MCF 10A (cell line): ENCODE data around the gene TPX2. TPM values are rescaled to one million over a fixed set of nuclear protein-coding genes. Genes with fewer than 3 reads are reported as not detected.

Experiments used
- BruUV-seq: library from RNA; stranded (reverse); fragments of 400-500 nt; replicated peaks from 2 replicates; lab custom pipeline; 2021; lab: Mats Ljungman, UMichigan
- CTCF ChIA-PET: fragments of 300-600 bp; sonication (Branson Sonifier 250); formaldehyde crosslinking; extraction: SDS; loops from one replicate; lab custom pipeline; 2021; ENCODE audit warnings: antibody characterized with exemption, inconsistent platforms; lab: Yijun Ruan, JAX
- POLR2A ChIA-PET: fragments of 300-600, 350-650 bp; sonication (Branson Sonifier 250); formaldehyde crosslinking; extraction: SDS; loops from one replicate; lab custom pipeline; 2020; ENCODE audit warnings: antibody characterized with exemption, inconsistent platforms; lab: Yijun Ruan, JAX
- DNase-seq: peaks from one replicate; pipeline ENCODE4 v3.0.0-alpha.2; 2018; ENCODE audit not compliant: unreplicated experiment
- H3K27ac Mint-ChIP-seq: one replicate; pipeline ENCODE4 v1.8.0; 2022; ENCODE audit warnings: mild to moderate bottlenecking, low read depth, mixed read lengths; ENCODE audit not compliant: unreplicated experiment
- H3K27me3 Mint-ChIP-seq: one replicate; pipeline ENCODE4 v1.8.0; 2022; ENCODE audit warnings: mixed read lengths; ENCODE audit not compliant: insufficient read depth, unreplicated experiment
- H3K36me3 Mint-ChIP-seq: one replicate; pipeline ENCODE4 v1.8.0; 2022; ENCODE audit warnings: mild to moderate bottlenecking, moderate library complexity, mixed read lengths; ENCODE audit not compliant: insufficient read depth, unreplicated experiment
- H3K4me1 Mint-ChIP-seq: one replicate; pipeline ENCODE4 v1.8.0; 2022; ENCODE audit warnings: mixed read lengths; ENCODE audit not compliant: insufficient read depth, unreplicated experiment
- H3K4me3 Mint-ChIP-seq: one replicate; pipeline ENCODE4 v1.8.0; 2022; ENCODE audit warnings: mild to moderate bottlenecking, moderate library complexity, mixed read lengths; ENCODE audit not compliant: unreplicated experiment
- H3K9me3 Mint-ChIP-seq: one replicate; pipeline ENCODE4 v1.8.0; 2022; ENCODE audit warnings: mixed read lengths; ENCODE audit not compliant: unreplicated experiment
- intact Hi-C: fragments of 100-400 bp; cut with micrococcal nuclease; formaldehyde crosslinking; loops from 2 replicates; pipeline ENCODE4 v1.14.1; 2022
- total RNA-seq: library from RNA; stranded (reverse); gene quantifications from 2 replicates; pipeline ENCODE4 v1.2.3, GENCODE V29; 2022
- TF ChIP-seq, protein P1 (sequence below): fragments of 200-600 bp; IDR thresholded peaks from one replicate; pipeline ENCODE4 v1.8.0; 2022; ENCODE audit warnings: antibody characterized with exemption, mild to moderate bottlenecking; ENCODE audit not compliant: unreplicated experiment

The TPX2 gene
- total RNA-seq, 1 experiment from 2014 or later, result 79.6 TPM

DNA sequence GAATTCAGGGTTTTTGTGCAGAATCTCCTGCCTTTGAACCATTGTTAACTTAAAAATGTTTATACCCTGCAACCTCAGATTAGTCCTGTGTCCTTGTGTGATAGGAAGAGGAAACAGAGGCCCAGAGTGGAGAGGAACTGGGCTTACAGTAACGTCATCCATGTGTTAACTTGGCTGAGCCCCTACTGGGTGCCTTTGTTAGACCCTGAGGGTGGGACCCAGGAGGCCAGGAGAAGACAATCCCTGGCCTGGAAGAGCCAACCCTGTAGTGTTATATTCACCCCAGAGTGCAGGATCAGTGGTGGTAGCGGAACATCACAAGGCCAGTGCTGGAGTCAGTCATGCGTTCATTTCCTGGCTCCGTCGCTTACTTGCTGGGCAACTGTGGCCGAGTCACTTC is 90.6 kb downstream of the TPX2 start:
- TF ChIP-seq, protein P1, sequence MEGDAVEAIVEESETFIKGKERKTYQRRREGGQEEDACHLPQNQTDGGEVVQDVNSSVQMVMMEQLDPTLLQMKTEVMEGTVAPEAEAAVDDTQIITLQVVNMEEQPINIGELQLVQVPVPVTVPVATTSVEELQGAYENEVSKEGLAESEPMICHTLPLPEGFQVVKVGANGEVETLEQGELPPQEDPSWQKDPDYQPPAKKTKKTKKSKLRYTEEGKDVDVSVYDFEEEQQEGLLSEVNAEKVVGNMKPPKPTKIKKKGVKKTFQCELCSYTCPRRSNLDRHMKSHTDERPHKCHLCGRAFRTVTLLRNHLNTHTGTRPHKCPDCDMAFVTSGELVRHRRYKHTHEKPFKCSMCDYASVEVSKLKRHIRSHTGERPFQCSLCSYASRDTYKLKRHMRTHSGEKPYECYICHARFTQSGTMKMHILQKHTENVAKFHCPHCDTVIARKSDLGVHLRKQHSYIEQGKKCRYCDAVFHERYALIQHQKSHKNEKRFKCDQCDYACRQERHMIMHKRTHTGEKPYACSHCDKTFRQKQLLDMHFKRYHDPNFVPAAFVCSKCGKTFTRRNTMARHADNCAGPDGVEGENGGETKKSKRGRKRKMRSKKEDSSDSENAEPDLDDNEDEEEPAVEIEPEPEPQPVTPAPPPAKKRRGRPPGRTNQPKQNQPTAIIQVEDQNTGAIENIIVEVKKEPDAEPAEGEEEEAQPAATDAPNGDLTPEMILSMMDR, result no peak
- Mint-ChIP-seq H3K9me3 (no peaks in the 10 kb centered on the region), H3K36me3 (no peaks in the 10 kb centered on the region), H3K27ac (no peak overlapping the region), H3K4me1 (no peaks in the 10 kb centered on the region), H3K27me3 (peaks cover 24% of the 10 kb centered on the region), H3K4me3 (no peak overlapping the region)
- ChIA-PET CTCF (interaction anchor here (1.4 to 3.3 kb wide), 3 partner anchors 15 to 201 kb away, joined by 6 to 25 read pairs (median 8); partner anchors contain the start of gene FOXS1), POLR2A (interaction anchor here (1.1 kb wide), 1 partner anchor 262 kb away, joined by 3 read pairs; no protein-coding TSS in a partner anchor)
- intact Hi-C loops, result no loop called here
- no peak for DNase-seq
- no TSS peak for BruUV-seq

DNA sequence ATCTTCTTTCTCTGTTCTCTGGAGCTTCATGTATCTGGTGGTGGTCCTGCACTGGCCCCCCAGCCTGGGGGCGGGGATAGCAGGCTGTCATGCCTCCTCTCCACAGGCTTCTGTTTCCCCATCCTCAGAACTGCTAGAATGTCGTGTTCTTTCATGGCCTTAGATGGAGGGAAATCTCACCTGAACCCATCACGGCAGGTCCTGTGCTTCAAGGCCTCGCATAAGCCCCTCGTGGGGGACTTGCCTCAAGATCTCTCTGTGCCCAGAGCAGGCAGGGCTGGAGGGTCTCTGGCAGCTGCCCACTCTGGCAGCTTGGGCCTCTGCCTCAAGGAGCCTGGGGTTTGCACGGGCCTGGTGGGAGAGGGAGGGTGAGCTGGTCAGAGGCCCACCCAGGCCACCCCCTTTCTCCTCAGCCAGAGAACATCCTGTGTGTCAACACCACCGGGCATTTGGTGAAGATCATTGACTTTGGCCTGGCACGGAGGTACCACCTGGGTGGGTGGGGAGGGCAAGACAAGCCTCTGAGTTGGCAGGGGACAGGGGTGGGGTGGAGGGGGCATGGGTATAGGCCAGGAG is 91.4 kb downstream of the TPX2 start:
- ChIA-PET POLR2A (no interaction called here), CTCF (interaction anchor here (0.6 to 10.4 kb wide), 10 partner anchors 10 to 809 kb away, joined by 3 to 92 read pairs (median 4); partner anchors contain the start of gene FOXS1)
- no peak for DNase-seq
- intact Hi-C loops, result no loop called here
- H3K36me3 Mint-ChIP-seq, result no peaks in the 10 kb centered on the region
- H3K27me3 Mint-ChIP-seq, result peaks cover 24% of the 10 kb centered on the region
- TF ChIP-seq, protein P1, result no peak
- no peak overlapping the region for H3K4me3 Mint-ChIP-seq
- no TSS peak for BruUV-seq
- no peaks in the 10 kb centered on the region for H3K4me1 Mint-ChIP-seq
- H3K27ac Mint-ChIP-seq, result no peak overlapping the region
- H3K9me3 Mint-ChIP-seq, result no peaks in the 10 kb centered on the region

DNA sequence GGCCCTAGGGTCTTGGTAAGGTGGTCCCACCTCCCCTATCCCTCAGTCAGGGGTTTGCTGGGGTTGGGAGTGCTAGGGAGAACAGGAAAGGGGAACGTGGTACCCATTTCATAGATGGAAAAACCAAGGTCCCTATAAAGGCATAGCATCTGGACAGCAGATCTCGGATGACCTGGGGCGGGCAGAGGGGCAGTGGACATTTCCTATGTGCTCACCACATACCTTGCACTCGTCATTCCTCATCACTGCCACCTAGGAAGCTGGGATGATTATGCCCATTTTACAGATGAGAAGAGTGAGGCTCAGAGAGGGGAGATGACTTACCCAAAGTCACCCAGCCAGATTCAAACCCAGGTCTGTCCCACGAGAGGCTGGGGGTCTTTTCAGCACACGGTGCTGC is 92.1 kb downstream of the TPX2 start:
- CTCF ChIA-PET, result interaction anchor here (0.6 to 10.4 kb wide), 9 partner anchors 8 to 635 kb away, joined by 3 to 92 read pairs (median 6); partner anchors contain the start of gene FOXS1

DNA sequence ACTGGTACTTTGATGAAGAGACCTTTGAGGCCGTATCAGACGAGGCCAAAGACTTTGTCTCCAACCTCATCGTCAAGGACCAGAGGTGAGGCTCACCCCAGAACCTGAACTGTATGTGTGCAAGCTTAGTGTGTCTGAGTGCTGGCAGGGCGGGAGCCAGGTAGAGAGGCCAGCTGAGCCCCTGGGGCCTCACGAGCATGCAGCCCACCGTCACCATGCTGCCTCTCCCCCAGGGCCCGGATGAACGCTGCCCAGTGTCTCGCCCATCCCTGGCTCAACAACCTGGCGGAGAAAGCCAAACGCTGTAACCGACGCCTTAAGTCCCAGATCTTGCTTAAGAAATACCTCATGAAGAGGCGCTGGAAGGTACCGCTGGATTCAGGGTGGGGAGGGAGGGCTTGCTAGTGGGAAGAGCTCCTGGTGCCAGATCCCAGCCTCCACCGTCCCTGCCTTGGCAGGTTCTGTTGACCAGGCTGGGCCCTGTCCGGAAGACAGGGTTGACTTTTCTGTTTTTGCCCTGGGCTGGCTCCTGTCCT is 92.7 kb downstream of the TPX2 start:
- TF ChIP-seq, protein P1, result no peak
- intact Hi-C loops, result no loop called here
- BruUV-seq, result no TSS peak
- ChIA-PET POLR2A (no interaction called here), CTCF (interaction anchor here (0.5 to 10.4 kb wide), 8 partner anchors 8 to 604 kb away, joined by 3 to 92 read pairs (median 5); no protein-coding TSS in a partner anchor)
- no peak for DNase-seq
- Mint-ChIP-seq H3K4me1 (peaks cover 6% of the 10 kb centered on the region), H3K27ac (no peak overlapping the region), H3K27me3 (peaks cover 24% of the 10 kb centered on the region), H3K9me3 (no peaks in the 10 kb centered on the region), H3K4me3 (no peak overlapping the region), H3K36me3 (no peaks in the 10 kb centered on the region)

More for the DNA sequence above, 92.1 kb downstream of the TPX2 start:
- DNase-seq, result no peak
- Mint-ChIP-seq H3K27ac (no peak overlapping the region), H3K9me3 (no peaks in the 10 kb centered on the region), H3K4me3 (no peak overlapping the region), H3K36me3 (no peaks in the 10 kb centered on the region), H3K27me3 (peaks cover 24% of the 10 kb centered on the region), H3K4me1 (peaks cover 4% of the 10 kb centered on the region)
- intact Hi-C loops, result no loop called here
- TF ChIP-seq, protein P1, result no peak
- POLR2A ChIA-PET, result no interaction called here
- BruUV-seq, result no TSS peak
